RWPE2 (cell line): ENCODE data around the gene STMN1.
A peak's percentile ranks its signal among the peaks of the same experiment; 100 is the strongest.

Experiments
- ATAC-seq: fragments of 200-7000 bp; cut with Tn5 transposase; 3 replicates; pipeline ENCODE4 v1.9.1; 2021; ENCODE audit warnings: low read depth
- DNase-seq: peaks from one replicate; pipeline ENCODE4 v3.0.0-alpha.2; 2020; ENCODE audit warnings: low spot score
- H3K27ac ChIP-seq: fragments of 450-650 bp; 2 replicates; pipeline ENCODE4 v1.5.1; 2017; ENCODE audit warnings: mild to moderate bottlenecking; ENCODE audit not compliant: poor library complexity, severe bottlenecking
- H3K27me3 ChIP-seq: fragments of 250-450 bp; sonication (Bioruptor Pico); 2 replicates; pipeline ENCODE4 v1.5.1; 2021; ENCODE audit warnings: mild to moderate bottlenecking, moderate library complexity; ENCODE audit not compliant: insufficient read depth, poor library complexity, severe bottlenecking
- H3K36me3 ChIP-seq: fragments of 250-450 bp; sonication (Bioruptor Pico); 2 replicates; pipeline ENCODE4 v1.5.1; 2020; ENCODE audit warnings: low read depth, mild to moderate bottlenecking, moderate library complexity
- H3K4me1 ChIP-seq: fragments of 250-450 bp; sonication (Bioruptor Pico); 2 replicates; pipeline ENCODE4 v1.5.1; 2021; ENCODE audit warnings: mild to moderate bottlenecking, moderate library complexity; ENCODE audit not compliant: insufficient read depth, poor library complexity, severe bottlenecking
- H3K4me3 ChIP-seq: fragments of 250-450 bp; sonication (Bioruptor Pico); 2 replicates; pipeline ENCODE4 v1.5.1; 2021; ENCODE audit warnings: mild to moderate bottlenecking, moderate library complexity; ENCODE audit not compliant: severe bottlenecking
- H3K9me3 ChIP-seq: fragments of 250-450 bp; sonication (Bioruptor Pico); 2 replicates; pipeline ENCODE4 v1.5.1; 2021; ENCODE audit warnings: mild to moderate bottlenecking, moderate library complexity; ENCODE audit not compliant: severe bottlenecking
- CTCF ChIP-seq: fragments of 450-650 bp; IDR thresholded peaks from one replicate; pipeline ENCODE4 v1.5.1; 2017; ENCODE audit warnings: mild to moderate bottlenecking, moderate library complexity; ENCODE audit not compliant: poor library complexity, severe bottlenecking

The STMN1 gene

GRCh38 chr1:25905680-25906643 is at the start of gene STMN1:
Gene STMN1 (minus strand): TSS chr1:25906419. CDS start chr1:25904676, 1,743 bp downstream.
- H3K4me1 ChIP-seq: peaks cover 11% of the 10 kb centered on the region
- H3K4me3 ChIP-seq: peak within 1 kb of the TSS; percentile 92
- H3K27me3 ChIP-seq: no peaks in the 10 kb centered on the region
- no peaks in the 10 kb centered on the region for H3K9me3 ChIP-seq
- no peak for TF ChIP-seq CTCF
- peak; percentile 95 for DNase-seq
- peak; percentile 83 for ATAC-seq
- H3K27ac ChIP-seq: peak within 1 kb of the TSS; percentile 77
- H3K36me3 ChIP-seq: peaks cover 43% of the 10 kb centered on the region

- DNase-seq: no peak
- H3K27me3 ChIP-seq: no peaks in the 10 kb centered on the region
- no peaks in the 10 kb centered on the region for H3K4me1 ChIP-seq
- H3K9me3 ChIP-seq: no peaks in the 10 kb centered on the region
- 0 out of 2 replicates have a peak, but pooled peaks cover 5% of the 10 kb centered on the region for H3K36me3 ChIP-seq
- H3K4me3 ChIP-seq: no peak overlapping the region
- ATAC-seq: no peak
- no peak for TF ChIP-seq CTCF
- no peak overlapping the region for H3K27ac ChIP-seq
Observed at GRCh38 chr1:25955553-25955952, 49.3 kb upstream of the STMN1 start.

GRCh38 chr1:25954282-25954938 is 48.2 kb upstream of the STMN1 start:
- Histone ChIP-seq H3K9me3 (no peaks in the 10 kb centered on the region), H3K4me3 (no peak overlapping the region), H3K36me3 (0 out of 2 replicates have a peak, but pooled peaks cover 5% of the 10 kb centered on the region), H3K27me3 (no peaks in the 10 kb centered on the region), H3K27ac (no peak overlapping the region), H3K4me1 (no peaks in the 10 kb centered on the region)
- DNase-seq (no peak), ATAC-seq (peak; percentile 14; the same call in 1 of the 3 replicates)
- TF ChIP-seq CTCF: no peak

- no peaks in the 10 kb centered on the region for H3K36me3 ChIP-seq
- no peak overlapping the region for H3K27ac ChIP-seq
- no peaks in the 10 kb centered on the region for H3K27me3 ChIP-seq
- DNase-seq: no peak
- TF ChIP-seq CTCF: no peak
- no peak overlapping the region for H3K4me3 ChIP-seq
- no peaks in the 10 kb centered on the region for H3K9me3 ChIP-seq
- H3K4me1 ChIP-seq: no peaks in the 10 kb centered on the region
- no peak for ATAC-seq
Observed at GRCh38 chr1:25952841-25953401, 46.7 kb upstream of the STMN1 start.
